Inflammatory macrophage (primary cell): ENCODE data around the gene THOC6.
"Not testable (repeated sequence)": the region's sequence is repeated elsewhere in the genome, so short reads cannot be mapped to it uniquely, and the experiment has no call there.

Experiments
- DNase-seq, 2 donors: peaks; one replicate each; pipeline ENCODE4 v3.0.0-alpha.2; 2020 to 2022

THOC6 gene

DNA sequence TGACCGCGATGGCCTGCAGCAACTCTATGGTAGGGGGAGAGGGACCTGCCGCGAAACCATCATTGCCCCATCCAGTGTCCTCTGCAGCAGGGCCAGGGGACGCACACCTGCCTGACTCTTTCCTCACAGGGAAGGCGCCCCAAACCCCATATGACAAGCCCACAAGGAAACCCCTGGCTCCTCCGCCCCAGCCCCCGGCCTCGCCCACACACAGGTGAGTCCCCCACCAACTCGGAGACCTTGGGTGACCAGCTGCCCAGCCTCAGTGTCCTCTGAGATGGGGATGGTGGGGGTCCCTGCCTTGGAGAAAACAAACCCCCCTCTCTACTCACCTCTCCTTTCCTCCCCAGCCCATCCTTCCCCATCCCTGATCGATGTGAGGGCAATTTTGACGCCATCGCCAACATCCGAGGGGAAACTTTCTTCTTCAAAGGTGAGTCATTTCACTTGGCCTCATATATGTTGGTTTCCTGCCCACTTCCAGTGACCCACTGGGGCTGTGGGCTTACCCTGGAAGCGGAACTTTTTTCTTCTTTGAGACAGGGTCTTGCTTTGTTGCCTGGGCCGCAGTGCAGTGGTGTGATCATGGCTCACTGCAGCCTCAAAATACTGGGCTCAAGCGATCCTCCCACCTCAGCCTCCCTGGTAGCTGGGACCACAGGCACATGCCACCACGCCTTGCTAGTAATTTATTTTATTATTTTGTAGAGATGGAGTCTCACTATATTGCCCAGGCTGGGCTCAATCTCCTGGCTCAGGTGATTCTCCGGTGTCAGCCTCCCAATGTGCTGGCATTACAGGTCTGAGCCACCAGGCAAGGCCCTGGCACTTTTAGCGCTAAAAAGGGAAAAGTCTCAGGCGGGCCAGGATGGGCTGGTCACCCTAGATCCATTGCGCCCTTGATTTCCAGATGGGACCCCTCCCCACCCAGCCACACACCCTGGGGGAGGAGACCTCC is 33.6 kb downstream of the THOC6 start:
- no peak for DNase-seq

DNA sequence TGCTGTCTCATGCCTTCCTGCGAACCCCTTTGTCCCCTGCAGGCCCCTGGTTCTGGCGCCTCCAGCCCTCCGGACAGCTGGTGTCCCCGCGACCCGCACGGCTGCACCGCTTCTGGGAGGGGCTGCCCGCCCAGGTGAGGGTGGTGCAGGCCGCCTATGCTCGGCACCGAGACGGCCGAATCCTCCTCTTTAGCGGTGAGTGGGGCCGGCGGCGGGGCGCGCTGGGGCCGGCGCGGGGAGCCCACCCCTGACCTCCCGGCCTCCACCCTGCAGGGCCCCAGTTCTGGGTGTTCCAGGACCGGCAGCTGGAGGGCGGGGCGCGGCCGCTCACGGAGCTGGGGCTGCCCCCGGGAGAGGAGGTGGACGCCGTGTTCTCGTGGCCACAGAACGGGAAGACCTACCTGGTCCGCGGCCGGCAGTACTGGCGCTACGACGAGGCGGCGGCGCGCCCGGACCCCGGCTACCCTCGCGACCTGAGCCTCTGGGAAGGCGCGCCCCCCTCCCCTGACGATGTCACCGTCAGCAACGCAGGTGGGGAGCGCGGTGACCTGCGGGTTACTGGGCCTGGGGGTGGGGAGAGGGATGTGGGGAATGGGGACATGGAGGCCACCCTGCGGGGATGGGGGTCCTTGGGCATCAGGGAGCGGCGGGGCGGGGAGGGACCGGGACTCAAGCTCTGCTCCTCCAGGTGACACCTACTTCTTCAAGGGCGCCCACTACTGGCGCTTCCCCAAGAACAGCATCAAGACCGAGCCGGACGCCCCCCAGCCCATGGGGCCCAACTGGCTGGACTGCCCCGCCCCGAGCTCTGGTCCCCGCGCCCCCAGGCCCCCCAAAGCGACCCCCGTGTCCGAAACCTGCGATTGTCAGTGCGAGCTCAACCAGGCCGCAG is 34.5 kb downstream of the THOC6 start:
- peak in 1 of 2 donors; percentile 12 for DNase-seq

DNA sequence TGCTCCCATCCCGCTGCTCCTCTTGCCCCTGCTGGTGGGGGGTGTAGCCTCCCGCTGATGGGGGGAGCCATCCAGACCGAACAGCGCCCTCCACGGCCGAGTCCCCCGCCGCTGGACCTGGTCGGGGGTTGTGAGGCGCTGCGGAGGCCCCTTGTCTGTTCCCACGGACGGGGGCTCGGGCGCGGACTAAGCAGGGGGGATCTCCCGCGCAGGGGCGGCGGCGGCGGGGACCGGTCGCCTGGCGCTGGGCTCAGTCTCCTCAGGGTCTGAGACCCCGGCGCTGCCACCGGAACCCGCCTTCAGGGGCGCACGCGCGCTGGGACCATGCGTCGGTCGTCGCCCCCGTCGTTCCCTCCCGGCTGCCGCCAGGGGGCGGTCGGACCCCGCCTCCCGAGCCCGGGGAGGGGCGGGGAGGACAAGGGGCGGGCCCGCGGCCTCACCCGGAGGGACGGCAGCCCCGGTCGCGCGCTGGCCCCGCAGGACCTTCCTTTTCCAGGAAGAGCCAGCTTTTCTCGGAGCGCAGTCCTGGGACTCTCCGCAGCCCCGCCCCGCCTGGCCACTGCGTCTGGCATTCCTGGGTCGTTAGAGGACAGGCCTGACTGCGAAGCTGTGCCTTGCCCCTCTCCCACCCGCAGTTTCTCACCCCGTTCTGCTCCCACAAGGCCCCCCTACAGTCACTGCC is 35.3 kb downstream of the THOC6 start:
- peak; percentile 82 to 88 for DNase-seq

DNA sequence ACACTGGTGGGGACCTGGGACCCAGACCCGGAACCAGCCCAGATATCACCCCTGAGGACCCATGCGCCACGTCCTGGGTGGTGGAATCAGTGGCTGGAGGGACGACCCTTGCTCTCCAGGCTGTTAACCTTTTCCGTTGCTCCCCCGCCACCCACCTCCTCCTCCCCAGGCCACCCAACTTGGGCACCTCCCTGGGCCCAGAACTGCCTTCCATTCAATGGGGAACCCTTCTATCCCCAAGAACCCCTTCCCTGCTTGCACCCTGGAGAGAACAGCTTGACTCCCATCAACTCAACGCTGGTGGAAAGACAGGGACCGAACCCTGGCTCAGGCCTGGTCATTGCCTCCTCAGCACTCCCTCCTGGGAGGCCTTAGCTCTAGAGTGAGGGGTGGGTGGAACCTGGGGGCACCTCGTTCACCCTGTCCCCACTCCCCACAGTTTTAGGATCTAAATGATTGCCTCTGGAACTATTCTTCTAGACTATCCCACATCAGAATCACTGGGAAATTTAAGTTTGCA is 35.9 kb downstream of the THOC6 start:
- DNase-seq: no peak

DNA sequence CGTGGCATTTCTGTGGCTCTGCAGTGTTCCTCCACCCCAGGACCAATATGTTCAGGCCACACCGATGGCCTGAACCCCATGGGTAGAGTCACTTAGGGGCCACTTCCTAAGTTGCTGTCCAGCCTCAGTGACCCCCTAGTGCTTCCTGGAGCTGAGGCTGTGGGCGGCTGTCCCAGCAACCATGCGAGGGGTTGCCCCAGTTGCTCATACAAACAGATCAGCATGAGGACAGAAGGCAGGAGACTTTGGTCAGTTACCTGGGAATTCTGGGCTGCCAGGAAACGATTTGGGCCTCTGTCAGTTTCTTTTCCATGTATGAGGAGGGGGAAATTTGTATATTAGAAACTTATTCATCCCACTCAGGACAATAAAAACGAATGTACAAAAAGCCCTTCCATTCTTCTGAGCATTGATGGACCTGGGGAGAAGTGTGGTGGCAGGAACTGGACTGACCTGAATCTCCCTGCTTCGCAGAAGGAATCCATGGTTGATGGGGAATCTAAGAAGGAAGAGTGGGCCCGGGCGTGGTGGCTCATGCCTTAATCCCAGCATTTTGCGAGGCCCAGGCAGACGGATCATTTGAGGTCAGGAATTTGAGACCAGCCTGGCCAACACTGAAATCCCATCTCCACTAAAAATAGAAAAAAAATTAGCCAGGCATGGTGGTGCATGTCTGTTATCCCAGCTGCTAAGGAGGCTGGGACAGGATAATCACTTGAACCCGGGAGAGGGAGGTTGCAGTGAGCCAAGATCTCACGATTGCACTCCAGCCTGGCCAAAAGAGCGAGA is 36.7 kb downstream of the THOC6 start:
- DNase-seq: no peak

DNA sequence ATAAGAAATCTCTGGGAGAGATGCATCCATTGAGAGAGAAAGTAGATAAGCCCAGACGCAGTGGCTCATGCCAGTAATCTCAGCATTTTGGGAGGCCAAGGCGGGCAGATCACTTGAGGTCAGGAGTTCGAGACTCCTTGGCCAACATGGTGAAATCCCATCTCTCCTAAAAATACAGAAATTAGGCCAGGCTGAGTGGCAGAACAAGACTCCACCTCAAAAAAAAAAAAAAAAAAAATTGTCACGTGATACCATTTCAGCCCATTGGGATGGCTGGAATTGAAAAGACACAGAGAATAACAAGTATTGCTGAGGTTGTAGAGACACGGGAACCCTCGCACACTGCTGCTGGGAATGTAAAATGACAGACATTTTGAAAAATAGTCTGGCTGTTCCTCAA is 38.7 kb downstream of the THOC6 start:
- no peak for DNase-seq

DNA sequence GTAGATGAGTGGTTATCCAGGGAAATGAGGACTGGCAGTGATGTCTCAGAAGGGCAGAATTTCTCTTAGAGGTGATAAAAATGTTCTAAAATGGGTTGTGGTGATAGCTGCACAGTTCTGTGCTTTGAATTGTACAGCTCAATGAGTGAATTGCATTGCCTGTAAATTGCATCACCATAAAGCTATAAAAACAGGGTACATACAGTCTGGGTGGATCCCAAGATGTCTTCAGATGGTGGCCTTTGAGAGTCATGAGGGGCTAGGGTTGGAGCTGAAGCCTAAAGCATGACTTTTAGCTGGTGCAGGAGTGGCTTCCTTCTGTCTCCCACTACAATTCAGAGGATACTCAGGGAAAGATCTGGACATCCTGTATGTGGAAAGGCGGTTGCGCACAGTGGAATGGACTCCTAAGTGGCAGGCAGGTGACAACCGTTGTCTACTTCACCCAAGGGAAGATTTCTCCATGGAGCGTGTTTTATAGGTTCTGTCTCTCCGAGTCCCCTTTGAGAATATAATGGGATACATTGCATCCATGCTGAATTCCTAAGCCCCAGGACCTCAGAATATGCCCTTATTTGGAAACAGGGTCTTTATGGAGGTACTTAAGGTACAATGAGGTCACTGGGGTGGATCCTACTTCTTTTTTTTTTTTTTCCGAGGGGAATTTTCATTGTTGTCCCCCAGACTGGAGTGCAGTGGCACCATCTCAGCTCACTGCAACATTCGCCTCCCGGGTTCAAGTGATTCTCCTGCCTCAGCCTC is 40.0 kb downstream of the THOC6 start:
- no peak for DNase-seq

DNA sequence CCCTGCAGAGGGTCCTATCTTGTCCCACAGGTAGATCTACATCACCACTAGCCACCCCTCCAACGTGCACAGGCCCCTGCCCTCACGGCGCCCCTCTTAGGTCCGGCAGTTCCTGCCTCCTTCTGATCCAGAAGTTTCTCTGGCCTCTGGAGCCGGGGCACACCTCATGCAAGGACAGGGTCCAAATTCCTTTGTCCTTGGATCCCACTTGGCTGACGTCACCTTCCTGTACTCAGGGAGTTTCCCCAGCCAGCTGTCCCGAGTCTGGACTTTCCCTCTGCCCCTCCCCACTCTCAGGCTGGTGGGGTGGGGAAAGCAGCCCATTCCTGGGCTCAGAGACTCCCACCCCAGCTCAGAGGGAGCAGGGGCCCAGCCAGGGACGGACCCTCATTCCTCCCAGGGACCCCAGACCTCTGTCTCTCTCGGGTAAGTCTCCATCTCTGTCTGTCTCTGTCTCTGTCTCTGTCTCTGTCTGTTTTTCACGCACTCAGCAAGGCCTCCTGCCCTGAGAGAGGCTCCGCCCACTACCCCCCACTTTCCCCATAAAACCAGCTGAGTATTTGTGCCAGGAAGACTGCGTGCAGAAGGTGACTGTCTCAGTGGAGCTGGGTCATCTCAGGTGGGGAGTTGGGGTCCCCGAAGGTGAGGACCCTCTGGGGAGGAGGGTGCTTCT is 41.4 kb downstream of the THOC6 start, which contains the start of gene IL32:
Gene IL32 (plus strand): TSS at position 572 of the 673 bp plus-strand sequence. CDS start 172 bp downstream, outside the sequence.
- no peak for DNase-seq

DNA sequence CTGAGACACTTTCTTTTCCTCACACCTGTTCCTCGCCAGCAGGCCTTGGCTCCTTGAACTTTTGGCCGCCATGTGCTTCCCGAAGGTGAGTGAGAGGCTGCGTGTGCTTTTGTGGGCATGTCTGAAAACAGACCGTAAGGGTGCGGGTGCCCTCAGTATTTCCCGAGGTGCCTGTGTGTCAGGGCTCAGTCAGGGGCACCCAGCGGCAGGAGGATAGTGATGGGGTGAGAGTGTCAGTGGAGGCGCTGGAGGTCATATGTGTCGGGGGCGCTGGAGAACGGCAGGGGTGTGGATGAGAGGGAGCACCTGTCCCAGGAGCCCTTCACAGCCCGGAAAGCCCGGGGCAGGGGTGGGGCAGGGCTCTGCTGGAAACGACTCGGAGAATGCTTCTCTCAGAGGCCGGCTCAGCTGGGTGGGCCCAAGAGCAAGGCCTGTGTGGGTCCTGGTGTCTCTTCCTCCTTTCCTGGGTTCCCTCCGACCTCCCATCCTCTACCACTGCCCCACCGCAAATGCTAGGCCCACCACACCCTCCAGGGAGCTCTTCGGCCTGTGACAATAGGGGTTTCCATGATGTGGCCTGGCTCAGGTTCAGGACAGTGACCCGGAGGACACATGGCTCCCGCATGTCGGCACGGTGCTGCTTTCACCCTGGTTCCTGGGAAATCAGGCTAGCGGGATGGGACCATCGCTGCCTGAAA is 42.1 kb downstream of the THOC6 start:
- no peak for DNase-seq

DNA sequence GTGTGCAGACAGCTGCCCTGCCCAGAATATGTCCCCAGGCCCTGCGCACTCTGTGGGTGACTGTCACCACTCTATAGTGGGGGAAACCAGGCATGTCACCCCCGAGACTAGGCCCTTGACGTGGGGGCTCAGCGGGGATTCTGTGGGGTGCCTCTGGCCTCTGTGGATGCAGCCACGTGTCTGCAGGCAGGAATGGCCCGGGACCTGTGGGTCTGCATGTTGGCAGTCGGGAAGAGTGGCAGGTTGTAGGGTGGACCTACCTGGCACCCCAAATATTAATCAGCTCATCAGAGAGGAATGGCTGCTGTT is 42.6 kb downstream of the THOC6 start:
- DNase-seq: no peak

DNA sequence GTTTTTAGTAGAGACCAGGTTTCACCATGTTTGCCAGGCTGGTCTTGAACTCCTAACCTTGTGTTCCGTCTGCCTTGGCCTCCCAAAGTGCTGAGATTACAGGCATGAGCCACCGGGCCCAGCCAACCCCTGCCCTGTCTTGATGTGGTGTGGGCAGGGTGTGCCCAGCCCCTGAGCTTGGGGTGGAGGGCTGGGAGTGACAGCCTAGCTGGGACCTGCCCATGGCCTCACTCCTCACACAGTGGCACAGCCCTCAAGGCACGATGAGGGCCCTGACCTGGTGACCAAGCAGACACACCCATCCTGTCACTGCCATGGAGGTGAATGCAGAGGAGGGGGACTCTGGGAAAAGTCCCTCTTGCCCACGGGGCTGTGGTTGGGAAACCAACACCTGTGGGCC is 44.7 kb downstream of the THOC6 start:
- no peak for DNase-seq

DNA sequence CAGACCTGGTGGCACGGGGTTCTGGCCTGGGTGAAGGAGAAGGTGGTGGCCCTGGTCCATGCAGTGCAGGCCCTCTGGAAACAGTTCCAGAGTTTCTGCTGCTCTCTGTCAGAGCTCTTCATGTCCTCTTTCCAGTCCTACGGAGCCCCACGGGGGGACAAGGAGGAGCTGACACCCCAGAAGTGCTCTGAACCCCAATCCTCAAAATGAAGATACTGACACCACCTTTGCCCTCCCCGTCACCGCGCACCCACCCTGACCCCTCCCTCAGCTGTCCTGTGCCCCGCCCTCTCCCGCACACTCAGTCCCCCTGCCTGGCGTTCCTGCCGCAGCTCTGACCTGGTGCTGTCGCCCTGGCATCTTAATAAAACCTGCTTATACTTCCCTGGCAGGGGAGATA is 45.3 kb downstream of the THOC6 start:
- not testable (repeated sequence) for DNase-seq

DNA sequence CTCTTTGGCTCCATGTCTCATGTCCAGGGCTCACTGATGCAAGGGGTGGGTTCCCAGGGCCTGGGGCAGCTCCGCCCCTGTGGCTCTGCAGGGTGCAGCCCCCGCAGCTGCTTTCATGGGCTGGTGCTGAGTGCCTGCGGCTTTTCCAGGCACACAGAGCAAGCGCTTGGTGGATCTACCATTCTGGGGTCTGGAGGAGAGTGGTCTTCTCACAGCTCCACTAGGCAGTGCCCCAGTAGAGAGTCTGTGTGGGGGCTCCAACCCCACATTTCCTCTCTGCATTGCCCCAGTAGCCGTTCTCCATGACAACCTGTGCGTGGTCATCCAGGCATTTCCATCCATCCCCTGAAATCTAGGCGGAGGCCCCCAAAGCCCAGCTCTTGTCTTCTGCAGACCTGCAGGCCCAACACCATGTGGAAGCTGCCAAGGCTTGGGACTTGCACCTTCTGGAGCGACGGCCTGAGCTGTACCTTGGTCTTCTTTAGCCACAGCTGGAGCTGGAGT is 46.8 kb downstream of the THOC6 start:
- no peak for DNase-seq

DNA sequence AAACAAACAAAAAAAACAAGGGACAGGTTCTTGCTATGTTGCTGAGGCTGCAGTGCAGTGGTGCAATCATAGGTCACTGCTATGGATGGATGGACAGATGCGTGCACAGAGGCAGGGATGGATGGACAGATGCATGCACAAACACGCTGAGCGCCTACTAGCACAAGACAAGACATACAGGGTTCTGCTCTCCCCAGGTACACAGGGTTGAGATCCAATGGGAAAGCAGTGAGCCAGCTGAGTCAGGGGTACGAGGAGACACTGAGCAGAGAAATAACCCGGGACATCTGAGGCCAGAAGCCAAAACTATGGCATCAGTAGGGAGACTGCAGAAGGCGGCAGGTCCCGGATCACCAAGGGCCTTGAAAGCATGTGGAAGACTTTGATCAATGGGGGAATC is 47.8 kb downstream of the THOC6 start:
- DNase-seq: no peak

DNA sequence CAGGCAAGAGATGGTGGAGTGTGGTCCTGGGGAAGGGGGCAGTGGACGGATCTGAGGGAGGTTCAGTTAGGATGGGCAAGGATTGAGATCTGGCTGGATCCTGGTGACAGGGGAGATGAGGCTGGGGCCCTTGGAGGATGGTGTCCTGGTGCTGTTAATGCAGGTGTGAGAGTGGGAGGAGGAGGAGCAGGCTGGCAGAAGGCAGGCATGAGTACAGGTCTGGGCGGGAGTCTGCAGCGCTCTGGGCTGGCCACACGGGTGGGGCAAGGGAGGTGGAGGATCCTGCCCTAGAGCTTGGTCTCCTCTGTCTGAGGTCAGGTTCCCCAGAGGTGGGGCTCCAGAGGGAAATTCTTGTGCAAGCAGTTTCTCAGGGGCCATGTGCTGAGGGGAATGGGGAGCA is 48.3 kb downstream of the THOC6 start:
- not testable (repeated sequence) for DNase-seq

DNA sequence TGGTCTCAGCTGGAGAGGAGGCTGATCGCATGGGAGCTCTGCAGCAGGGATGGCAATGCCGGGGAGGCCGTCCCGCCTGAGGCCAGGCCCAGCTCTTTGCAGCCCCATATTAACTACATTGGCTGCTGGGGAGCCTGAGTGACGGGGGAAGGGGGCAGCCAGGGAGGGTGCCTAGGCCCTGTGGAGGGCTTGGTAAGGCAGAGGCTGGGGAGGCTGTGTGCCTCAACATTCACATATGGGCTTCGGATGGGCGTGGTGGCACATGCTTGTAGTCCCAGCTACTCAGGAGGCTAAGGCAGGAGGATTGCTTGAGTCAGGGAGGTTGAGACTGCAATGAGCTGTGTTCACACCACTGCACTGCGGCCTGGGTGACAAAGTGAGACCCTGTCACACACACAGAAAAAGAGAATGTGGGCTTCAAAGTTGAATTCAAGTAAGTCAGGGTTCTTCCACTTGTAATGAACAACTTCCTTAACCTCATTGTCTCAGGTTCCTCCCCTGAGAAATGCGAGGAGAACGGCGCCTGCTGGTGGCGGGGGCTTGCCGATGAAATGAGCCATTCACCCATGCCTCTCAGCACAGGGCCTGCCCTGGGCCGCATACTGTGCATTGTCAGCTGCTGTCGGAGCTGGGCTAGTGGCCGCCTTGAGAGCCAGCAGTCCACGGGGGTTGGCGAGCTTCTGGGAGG is 48.9 kb downstream of the THOC6 start:
- DNase-seq: not testable (repeated sequence)

DNA sequence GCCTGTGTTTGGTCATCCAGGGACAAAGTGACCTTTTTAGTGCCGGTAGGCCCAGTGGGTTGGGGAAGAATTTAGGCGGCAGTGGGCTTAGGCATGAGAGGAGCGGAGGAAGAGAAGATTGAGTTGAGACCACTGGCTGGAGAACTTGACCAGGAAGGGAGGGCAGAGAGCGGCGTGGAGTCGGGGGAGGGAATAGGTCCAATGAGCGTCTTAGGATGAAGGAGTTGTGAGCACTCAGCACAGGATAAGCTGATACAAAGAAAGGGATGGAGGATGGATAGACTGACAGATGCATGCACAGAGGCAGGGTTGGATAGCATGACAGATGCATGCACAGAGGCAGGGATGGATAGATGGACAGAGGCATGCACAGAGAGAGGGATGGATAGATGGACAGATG is 49.6 kb downstream of the THOC6 start:
- no peak for DNase-seq

DNA sequence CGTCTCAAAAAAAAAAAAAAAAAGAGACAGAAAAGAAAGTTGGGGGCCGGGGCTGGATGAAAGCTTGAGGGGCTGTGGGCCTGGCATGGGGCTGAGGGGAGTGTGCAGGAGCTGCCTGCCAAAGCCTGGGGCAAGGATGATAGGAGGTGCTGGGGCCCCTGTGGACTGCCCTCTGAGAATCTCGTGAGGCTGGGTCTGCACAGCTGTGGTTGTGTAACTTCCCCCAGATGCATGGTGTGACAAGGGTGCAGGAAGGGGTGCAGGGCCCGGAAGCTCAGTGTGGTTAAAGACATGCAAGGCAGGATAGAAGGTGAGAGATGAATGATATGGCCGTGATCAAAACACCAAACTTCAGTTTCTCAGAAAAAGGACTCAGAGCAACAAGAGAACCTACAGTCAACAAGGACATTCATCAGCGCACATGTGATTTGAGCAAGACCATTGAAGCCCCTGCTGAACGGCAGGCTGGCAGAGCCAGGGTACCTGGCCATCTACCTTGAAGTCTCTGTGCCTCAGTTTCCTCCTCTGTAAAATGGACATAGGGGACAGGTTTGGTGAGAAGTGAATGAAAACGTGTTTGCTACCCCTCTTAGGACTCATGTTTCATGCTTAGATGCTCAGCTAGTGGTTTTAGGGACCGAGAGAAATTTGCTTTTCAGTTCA is 51.2 kb downstream of the THOC6 start:
- peak in 1 of 2 donors; percentile 8 for DNase-seq
